ENCODE measurements around the gene CEACAM18. TPM values are rescaled to one million over a fixed set of nuclear protein-coding genes. Genes with fewer than 3 reads are reported as not detected.

The CEACAM18 gene
- total and polyA plus RNA-seq, 8 donors = not detected

- Histone ChIP-seq H3K4me1 (no peaks in the 10 kb centered on the region), H3K27ac (no peak overlapping the region), H3K36me3 (no peaks in the 10 kb centered on the region), H3K4me3 (no peak overlapping the region), H3K9me3 (peaks cover 0 to 2% of the 10 kb centered on the region in 2 donors), H3K27me3 (peaks cover 0 to 78% of the 10 kb centered on the region in 2 donors)
- no peak for DNase-seq
- intact Hi-C loops (cut with DNase I) = no loop called here
- TF ChIP-seq CTCF (IDR thresholded peaks at IDR 0.05) = no peak
- ATAC-seq = no peak
Observed at GRCh38 chr19:51539821-51540366, 61.6 kb downstream of the CEACAM18 start.

Other genes with a start within 250 kb of the CEACAM18 start
- not detected for gene SIGLECL1, start 227.5 kb upstream of the CEACAM18 start, total RNA-seq
- not detected for gene SIGLECL1, start 227.5 kb upstream of the CEACAM18 start, polyA plus RNA-seq (ENCODE audit: insufficient read length in 6 of 6)
- gene IGLON5, start 166.9 kb upstream of the CEACAM18 start, total RNA-seq = not detected
- 1 to 10 TPM; 1.0 to 4.1 (median 2.3) TPM for gene IGLON5, start 166.9 kb upstream of the CEACAM18 start, polyA plus RNA-seq (ENCODE audit: insufficient read length in 6 of 6)
- gene VSIG10L, start 136.4 kb upstream of the CEACAM18 start, total RNA-seq = 1 to 10 TPM; 3.5 to 4.1 TPM
- gene VSIG10L, start 136.4 kb upstream of the CEACAM18 start, polyA plus RNA-seq (ENCODE audit: insufficient read length in 6 of 6) = 1 to 10 TPM; 3.5 to 5.2 (median 3.7) TPM
- 10 to 100 TPM; 72.4 to 89.6 TPM for gene ETFB, start 112.2 kb upstream of the CEACAM18 start, total RNA-seq
- 10 to 100 TPM; 41.5 to 51.1 (median 45.9) TPM for gene ETFB, start 112.2 kb upstream of the CEACAM18 start, polyA plus RNA-seq (ENCODE audit: insufficient read length in 6 of 6)
- gene CLDND2, start 109.5 kb upstream of the CEACAM18 start, total RNA-seq = 1 to 10 TPM; 1.4 to 1.6 TPM
- 1 to 10 TPM in 5 of 6 donors, under 1 TPM in 1; 0.92 to 1.9 (median 1.4) TPM for gene CLDND2, start 109.5 kb upstream of the CEACAM18 start, polyA plus RNA-seq (ENCODE audit: insufficient read length in 6 of 6)
- gene NKG7, start 105.9 kb upstream of the CEACAM18 start, total RNA-seq = 10 to 100 TPM; 15.2 to 50.1 TPM
- 1 to 10 TPM; 2.8 to 7.6 (median 5.2) TPM for gene NKG7, start 105.9 kb upstream of the CEACAM18 start, polyA plus RNA-seq (ENCODE audit: insufficient read length in 6 of 6)
- not detected for gene LIM2, start 90.6 kb upstream of the CEACAM18 start, total RNA-seq
- gene LIM2, start 90.6 kb upstream of the CEACAM18 start, polyA plus RNA-seq (ENCODE audit: insufficient read length in 6 of 6) = not detected
- under 1 TPM in 1 of 2 donors, not detected in 1; 0.29 TPM for gene C19orf84, start 87.9 kb upstream of the CEACAM18 start, total RNA-seq
- gene C19orf84, start 87.9 kb upstream of the CEACAM18 start, polyA plus RNA-seq (ENCODE audit: insufficient read length in 6 of 6) = under 1 TPM in 3 of 6 donors, not detected in 3; 0.25 to 0.34 (median 0.29) TPM
- gene SIGLEC10, start 60.9 kb upstream of the CEACAM18 start, total RNA-seq = 100 to 1,000 TPM in 1 of 2 donors, 1 to 10 TPM in 1; 5.2 to 119 TPM
- gene SIGLEC10, start 60.9 kb upstream of the CEACAM18 start, polyA plus RNA-seq (ENCODE audit: insufficient read length in 6 of 6) = 1 to 10 TPM; 1.3 to 2.1 (median 1.5) TPM
- under 1 TPM; 0.87 to 0.99 TPM for gene SIGLEC8, start 20.1 kb upstream of the CEACAM18 start, total RNA-seq
- under 1 TPM in 2 of 6 donors, not detected in 4; 0.04 to 0.06 TPM for gene SIGLEC8, start 20.1 kb upstream of the CEACAM18 start, polyA plus RNA-seq (ENCODE audit: insufficient read length in 6 of 6)
- gene SIGLEC12, start 23.3 kb downstream of the CEACAM18 start, total RNA-seq = 1 to 10 TPM; 1.3 to 1.9 TPM
- gene SIGLEC12, start 23.3 kb downstream of the CEACAM18 start, polyA plus RNA-seq (ENCODE audit: insufficient read length in 6 of 6) = under 1 TPM in 3 of 6 donors, not detected in 3; 0.10 to 0.39 (median 0.34) TPM
- gene SIGLEC6, start 53.1 kb downstream of the CEACAM18 start, total RNA-seq = 1 to 10 TPM; 1.0 to 3.2 TPM
- gene SIGLEC6, start 53.1 kb downstream of the CEACAM18 start, polyA plus RNA-seq (ENCODE audit: insufficient read length in 6 of 6) = under 1 TPM in 5 of 6 donors, not detected in 1; 0.10 to 0.42 (median 0.24) TPM
- gene ZNF175, start 92.7 kb downstream of the CEACAM18 start, total RNA-seq = 10 to 100 TPM in 1 of 2 donors, 1 to 10 TPM in 1; 9.4 to 13.3 TPM
- 10 to 100 TPM; 16.4 to 22.1 (median 18.1) TPM for gene ZNF175, start 92.7 kb downstream of the CEACAM18 start, polyA plus RNA-seq (ENCODE audit: insufficient read length in 6 of 6)
- 10 to 100 TPM in 1 of 2 donors, not detected in 1; 11.0 TPM for gene SIGLEC5, start 151.9 kb downstream of the CEACAM18 start, total RNA-seq
- gene SIGLEC5, start 151.9 kb downstream of the CEACAM18 start, polyA plus RNA-seq (ENCODE audit: insufficient read length in 6 of 6) = under 1 TPM in 4 of 6 donors, not detected in 2; 0.50 to 0.56 (median 0.53) TPM
- 10 to 100 TPM; 13.4 to 59.9 TPM for gene SIGLEC14, start 168.3 kb downstream of the CEACAM18 start, total RNA-seq
- 1 to 10 TPM in 4 of 6 donors, under 1 TPM in 2; 0.50 to 2.3 (median 1.7) TPM for gene SIGLEC14, start 168.3 kb downstream of the CEACAM18 start, polyA plus RNA-seq (ENCODE audit: insufficient read length in 6 of 6)
- 10 to 100 TPM; 15.9 to 27.3 TPM for gene SPACA6, start 214.8 kb downstream of the CEACAM18 start, total RNA-seq
- gene SPACA6, start 214.8 kb downstream of the CEACAM18 start, polyA plus RNA-seq (ENCODE audit: insufficient read length in 6 of 6) = 10 to 100 TPM; 13.5 to 24.9 (median 20.1) TPM
- gene HAS1, start 245.5 kb downstream of the CEACAM18 start, total RNA-seq = under 1 TPM; 0.26 to 0.50 TPM
- gene HAS1, start 245.5 kb downstream of the CEACAM18 start, polyA plus RNA-seq (ENCODE audit: insufficient read length in 6 of 6) = 1 to 10 TPM in 1 of 6 donors, under 1 TPM in 5; 0.10 to 1.4 (median 0.65) TPM

All from left lung (tissue), 10 donors.